GM19397 (cell line): ENCODE results near the gene CRTC3.

Experiments
- ATAC-seq: cut with Tn5 transposase; IDR thresholded peaks from one replicate; pipeline ENCODE4 v1.9.1; 2021; ENCODE audit warnings: mild to moderate bottlenecking, moderate library complexity; ENCODE audit not compliant: unreplicated experiment

The CRTC3 gene

DNA sequence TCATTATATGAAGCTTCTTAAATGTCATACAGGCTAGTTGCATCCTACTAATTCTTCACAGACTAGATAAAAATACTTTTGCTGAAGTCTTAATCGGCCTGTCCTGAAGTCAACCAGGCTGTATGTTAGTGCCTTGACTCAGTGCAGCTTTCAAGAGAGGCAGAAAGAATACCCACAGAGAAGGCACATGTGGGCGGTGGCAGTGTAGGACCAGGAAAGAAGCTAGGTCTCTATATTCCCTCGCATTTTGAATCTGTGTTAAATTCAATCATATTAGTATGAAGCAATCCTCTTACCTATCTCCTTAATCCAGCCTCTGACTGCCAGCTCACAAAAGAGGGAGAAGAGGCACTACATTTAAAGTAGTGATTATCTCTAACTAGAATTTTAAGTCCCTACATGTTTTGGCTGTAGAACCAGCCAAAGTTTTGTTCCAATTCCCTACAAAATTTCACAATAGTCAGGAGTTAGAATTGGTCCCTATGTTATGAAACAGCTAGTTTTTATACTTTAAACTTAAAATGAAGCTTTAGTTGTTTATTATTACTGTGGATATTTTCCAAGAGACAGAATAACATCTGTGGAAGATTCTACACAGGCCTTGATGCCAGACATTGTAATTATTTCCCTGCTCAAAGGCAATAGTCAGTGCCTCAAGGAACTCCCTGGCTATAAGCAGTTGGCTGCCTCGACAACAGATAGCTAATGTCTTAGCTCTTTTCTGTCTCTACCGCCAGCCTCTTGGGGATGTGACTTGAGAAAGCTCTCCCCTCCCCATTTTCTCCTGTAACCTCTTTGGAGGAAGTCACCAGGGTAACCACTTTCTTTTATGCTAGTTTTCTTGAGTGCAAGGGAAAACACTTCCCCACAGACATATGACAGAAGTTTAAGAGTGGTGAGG, 31.9 kb downstream of the CRTC3 start:
- no peak for ATAC-seq

DNA sequence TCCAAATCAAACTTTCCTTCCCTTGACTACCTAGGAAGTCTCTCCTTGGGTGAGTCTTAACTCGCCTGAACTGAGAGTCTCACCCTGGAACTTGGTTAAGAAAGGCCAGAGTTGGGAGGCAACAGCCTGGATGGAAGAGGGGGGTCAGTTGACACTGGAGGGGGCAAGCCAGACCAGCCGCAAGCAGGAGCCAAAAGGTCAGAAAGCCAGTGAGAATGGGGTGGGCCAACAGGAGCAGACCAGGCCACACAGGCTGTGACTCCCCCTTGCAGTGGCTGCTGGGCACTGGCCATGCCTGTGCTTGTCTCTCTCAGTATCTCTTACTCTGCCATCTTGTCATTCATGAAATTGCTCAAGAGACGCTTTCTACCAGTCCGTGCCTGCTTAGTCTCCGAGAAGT, 32.9 kb downstream of the CRTC3 start:
- no peak for ATAC-seq

DNA sequence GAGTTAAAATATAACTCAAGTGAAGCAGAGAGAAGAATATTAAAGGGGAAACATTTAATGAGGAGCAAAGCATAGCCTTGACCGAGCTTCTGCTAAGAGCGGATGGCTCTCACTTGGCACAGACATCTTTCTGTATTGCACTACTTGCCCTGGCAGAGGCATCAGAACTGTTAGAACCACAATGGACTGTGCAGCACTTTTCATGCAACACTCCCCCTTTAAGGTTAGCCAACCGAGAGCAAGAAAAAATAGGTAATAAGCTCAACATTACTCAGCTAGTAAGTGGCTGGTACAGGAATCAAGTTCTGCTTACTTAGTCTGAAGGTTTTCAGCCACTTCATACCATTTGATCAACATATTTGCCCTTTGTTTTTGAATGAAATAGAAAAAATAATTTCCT, 33.7 kb downstream of the CRTC3 start:
- ATAC-seq = no peak

DNA sequence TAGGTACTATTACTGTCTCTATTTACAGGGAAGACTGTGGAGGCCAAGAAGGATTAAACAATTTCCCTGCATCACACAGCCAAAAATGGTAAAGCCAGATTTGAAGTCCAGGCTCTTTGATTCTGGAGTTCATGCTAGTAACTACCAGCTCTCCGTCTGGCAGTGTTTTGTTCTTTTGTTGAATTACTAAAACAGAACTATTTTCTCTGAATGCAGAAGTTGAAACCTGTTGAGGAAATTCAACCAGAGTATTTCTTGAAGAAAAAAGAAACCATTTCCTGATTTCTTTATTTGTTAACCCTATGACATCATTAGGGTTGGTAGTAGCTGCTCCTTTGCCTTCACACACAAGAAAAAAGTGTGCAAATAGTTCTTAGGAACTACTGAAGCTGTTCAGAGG, 34.3 kb downstream of the CRTC3 start:
- no peak for ATAC-seq

- no peak for ATAC-seq
These were observed 34.9 kb downstream of the CRTC3 start for GRCh38 chr15:90564590-90564989.

GRCh38 chr15:90565866-90566265, 36.1 kb downstream of the CRTC3 start:
- ATAC-seq = no peak

DNA sequence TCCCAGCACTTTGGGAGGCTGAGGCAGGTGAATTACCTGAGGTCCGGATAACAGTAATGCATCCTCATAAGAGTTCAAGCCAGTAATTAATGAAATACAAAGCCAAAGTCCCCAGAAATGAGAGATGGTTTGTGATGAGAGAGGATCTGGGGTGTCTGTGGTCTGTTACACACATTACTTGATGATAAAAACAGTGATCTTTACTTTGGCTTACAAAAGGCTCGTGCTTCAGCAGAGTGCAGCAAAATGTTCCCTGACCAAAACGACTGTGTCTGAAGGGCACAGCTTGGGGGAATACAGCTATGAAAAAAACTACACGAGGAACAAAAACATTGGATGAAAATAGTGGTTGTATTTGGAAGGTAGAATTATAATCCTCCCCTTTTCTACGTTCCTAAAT, 40.9 kb downstream of the CRTC3 start:
- ATAC-seq = no peak

GRCh38 chr15:90571063-90571541, 41.4 kb downstream of the CRTC3 start:
- peak; percentile 48 for ATAC-seq

GRCh38 chr15:90572893-90573292, 43.2 kb downstream of the CRTC3 start:
- no peak for ATAC-seq

GRCh38 chr15:90576711-90577389, 47.1 kb downstream of the CRTC3 start:
- no peak for ATAC-seq

GRCh38 chr15:90579213-90579612, 49.5 kb downstream of the CRTC3 start:
- no peak for ATAC-seq

DNA sequence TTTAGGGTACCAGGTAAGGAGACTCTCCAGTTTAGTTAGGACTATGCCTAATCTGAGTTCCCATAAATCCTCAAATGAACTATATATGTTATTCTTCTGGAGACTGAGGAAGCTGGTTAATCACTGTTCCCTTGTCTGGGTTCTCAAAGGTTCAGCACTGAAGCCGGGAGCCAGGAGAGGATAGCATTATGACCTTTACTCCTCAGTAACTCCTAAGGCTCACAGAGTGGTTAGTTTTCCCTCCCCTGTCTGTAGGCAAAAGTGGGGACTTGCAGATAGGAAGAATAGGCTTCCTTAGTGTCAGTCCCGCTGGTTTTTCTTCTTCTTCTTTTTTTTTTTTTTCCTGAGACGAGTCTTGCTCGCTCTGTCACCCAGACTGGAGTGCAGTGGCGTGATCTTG, 50.4 kb downstream of the CRTC3 start:
- no peak for ATAC-seq

DNA sequence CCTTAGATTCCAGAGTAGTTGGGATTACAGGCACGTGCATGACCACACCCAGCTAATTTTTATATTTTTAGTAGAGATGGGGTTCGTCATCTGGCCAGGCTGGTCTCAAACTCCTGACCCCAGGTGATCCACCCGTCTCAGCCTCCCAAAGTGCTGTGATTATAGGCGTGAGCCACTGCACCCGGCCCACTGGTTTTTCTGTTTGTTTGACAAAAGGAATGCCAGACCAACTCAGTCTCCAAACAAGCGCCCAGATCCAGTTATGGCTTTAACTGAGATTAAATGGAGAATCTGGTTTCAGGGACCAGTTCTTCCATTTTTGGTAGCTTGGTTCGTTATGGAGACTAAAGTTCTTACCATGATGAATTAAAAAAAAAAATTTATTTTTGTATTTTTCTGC, 50.8 kb downstream of the CRTC3 start:
- no peak for ATAC-seq

- ATAC-seq = no peak
These were observed 51.2 kb downstream of the CRTC3 start for GRCh38 chr15:90580946-90581345.

GRCh38 chr15:90581771-90582352, 52.1 kb downstream of the CRTC3 start:
- ATAC-seq = no peak

- no peak for ATAC-seq
These were observed 52.8 kb downstream of the CRTC3 start for GRCh38 chr15:90582553-90582952.

- no peak for ATAC-seq
These were observed 53.9 kb downstream of the CRTC3 start for GRCh38 chr15:90583471-90584252.

- ATAC-seq = no peak
These were observed 55.1 kb downstream of the CRTC3 start for GRCh38 chr15:90584841-90585240.

DNA sequence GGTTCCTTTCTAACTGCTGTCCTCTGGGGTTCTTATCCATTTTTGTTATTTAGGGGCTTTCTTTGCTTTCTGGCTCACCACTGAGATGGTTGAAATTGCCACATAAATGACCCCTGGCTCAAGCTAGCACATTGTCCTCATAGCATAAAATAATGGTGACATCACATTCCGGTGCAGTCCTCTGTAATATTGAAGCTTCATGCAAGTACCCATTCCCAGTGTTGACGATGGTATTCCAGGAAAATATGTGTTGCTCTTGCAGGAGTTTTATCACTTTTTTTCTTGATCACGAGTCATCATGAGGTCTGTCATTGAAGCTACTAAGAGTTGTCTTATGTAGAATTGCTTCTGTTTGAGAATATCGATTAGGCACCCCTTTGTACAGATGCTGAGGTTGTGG, 56.1 kb downstream of the CRTC3 start:
- ATAC-seq = no peak

DNA sequence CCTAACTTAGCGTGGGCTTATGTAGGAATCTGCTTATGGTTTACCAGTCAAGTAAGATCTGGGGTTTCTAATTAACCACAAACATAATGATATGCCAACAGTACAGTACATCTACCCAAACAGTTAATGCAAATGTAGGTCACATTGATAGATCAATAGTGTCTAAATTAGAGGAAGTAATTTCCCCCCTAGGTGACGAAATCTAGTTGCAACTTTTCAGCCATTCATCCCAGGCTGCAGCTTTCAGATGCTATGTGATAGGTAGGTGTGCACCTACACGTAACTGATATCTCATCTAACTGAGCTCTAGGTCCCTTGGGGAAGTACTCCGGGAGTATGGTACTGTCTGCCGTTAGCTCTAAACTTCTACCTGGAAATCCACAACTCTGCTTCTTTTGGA, 57.2 kb downstream of the CRTC3 start:
- ATAC-seq = no peak

GRCh38 chr15:90588427-90588826, 58.7 kb downstream of the CRTC3 start:
- no peak for ATAC-seq
